NAMALWA (cell line): ENCODE measurements around the gene SGPL1.
A peak's percentile ranks its signal among the peaks of the same experiment; 100 is the strongest.

Experiments
- DNase-seq: peaks from one replicate; pipeline ENCODE4 v3.0.0-alpha.2; 2015; ENCODE audit warnings: low spot score

The SGPL1 gene

GRCh38 chr10:70925377-70926225 lies 109.9 kb downstream of the SGPL1 start:
- peak; percentile 33 for DNase-seq

DNA sequence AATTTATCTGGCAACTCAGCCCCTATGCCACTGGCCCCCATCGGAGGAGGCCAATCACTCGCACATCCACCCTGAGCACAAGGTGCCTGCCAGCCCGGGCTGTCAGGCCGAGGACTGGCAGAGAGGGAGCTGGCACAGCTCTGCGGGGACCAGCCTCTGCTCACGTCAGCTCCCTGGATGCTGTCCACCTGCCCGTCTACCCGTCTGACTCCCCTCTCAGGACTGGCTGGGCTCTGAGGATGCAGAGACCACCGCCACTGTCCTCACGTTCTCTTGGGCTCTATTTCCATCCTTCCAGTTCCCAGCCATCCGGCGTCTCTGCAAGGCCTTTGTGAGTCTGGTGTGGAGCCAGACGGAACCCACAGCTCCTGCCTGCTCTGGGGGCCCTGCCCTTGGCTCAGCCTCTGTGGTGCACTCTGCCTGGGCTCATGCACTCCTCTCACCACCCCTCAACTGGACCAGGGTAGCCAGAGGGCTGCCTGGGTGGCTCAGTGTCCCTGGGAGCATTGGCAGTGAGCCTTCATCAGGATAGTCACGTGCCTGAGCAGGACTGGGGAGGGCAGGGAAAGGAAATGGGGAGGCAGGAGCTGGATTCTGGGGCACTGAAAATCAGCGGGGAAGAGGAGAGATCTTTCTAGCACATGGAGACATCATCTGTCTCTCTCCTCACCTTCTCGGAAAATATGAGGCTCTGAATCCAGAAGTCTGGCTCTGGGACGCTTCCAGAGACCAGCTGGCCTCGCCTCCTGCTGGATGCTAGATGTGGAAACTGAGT lies 110.7 kb downstream of the SGPL1 start:
- no peak for DNase-seq

- no peak for DNase-seq
Measured at GRCh38 chr10:70927189-70927943, 111.6 kb downstream of the SGPL1 start.

- DNase-seq: no peak
Measured at GRCh38 chr10:70928140-70928539, 112.4 kb downstream of the SGPL1 start.

- DNase-seq: no peak
Measured at GRCh38 chr10:70930263-70931000, 114.7 kb downstream of the SGPL1 start.
